HEK293 (cell line): ENCODE results near the gene PINLYP.

ENCODE experiments used
- GLIS2 ChIP-seq: fragments of 450-650 bp; formaldehyde crosslinking; IDR thresholded peaks from 2 replicates; pipeline ENCODE4 v1.5.1; 2016; ENCODE audit warnings: missing biosample characterization, missing genetic modification characterization
- HOXD13 ChIP-seq: sonication (generic); formaldehyde crosslinking; IDR thresholded peaks from 2 replicates; pipeline ENCODE4 v1.8.0; 2022; ENCODE audit warnings: missing genetic modification reagents, borderline replicate concordance
- INSM2 ChIP-seq: fragments of 450-650 bp; formaldehyde crosslinking; IDR thresholded peaks from 2 replicates; pipeline ENCODE4 v1.5.1; 2016; ENCODE audit warnings: missing biosample characterization, missing genetic modification characterization
- PRDM2 ChIP-seq: fragments of 450-650 bp; formaldehyde crosslinking; IDR thresholded peaks from 2 replicates; pipeline ENCODE4 v1.5.1; 2016; ENCODE audit warnings: missing biosample characterization, missing genetic modification characterization, borderline replicate concordance
- REPIN1 ChIP-seq: fragments of 450-650 bp; formaldehyde crosslinking; IDR thresholded peaks from 2 replicates; pipeline ENCODE4 v1.5.1; 2017; ENCODE audit warnings: missing biosample characterization, missing genetic modification characterization, low read depth
- SCRT1 ChIP-seq: fragments of 450-650 bp; formaldehyde crosslinking; IDR thresholded peaks from 2 replicates; pipeline ENCODE4 v1.5.1; 2016; ENCODE audit warnings: missing biosample characterization, missing genetic modification characterization, borderline replicate concordance
- SETDB1 ChIP-seq: IDR thresholded peaks from one replicate; pipeline ENCODE4 v1.6.1; 2017; ENCODE audit warnings: mild to moderate bottlenecking, low read length, moderate library complexity, mixed read lengths; ENCODE audit not compliant: insufficient read length
- SP7 ChIP-seq: fragments of 450-650 bp; formaldehyde crosslinking; IDR thresholded peaks from 2 replicates; pipeline ENCODE4 v1.5.1; 2016; ENCODE audit warnings: missing biosample characterization, missing genetic modification characterization
- YY1 ChIP-seq: fragments of 450-650 bp; formaldehyde crosslinking; IDR thresholded peaks from 2 replicates; pipeline ENCODE4 v1.5.1; 2018; ENCODE audit warnings: missing biosample characterization, missing genetic modification characterization
- ZBTB1 ChIP-seq: fragments of 450-650 bp; formaldehyde crosslinking; IDR thresholded peaks from 2 replicates; pipeline ENCODE4 v1.5.1; 2016; ENCODE audit warnings: missing biosample characterization, missing genetic modification characterization
- ZBTB17 ChIP-seq: fragments of 450-650 bp; formaldehyde crosslinking; IDR thresholded peaks from 2 replicates; pipeline ENCODE4 v1.5.1; 2016; ENCODE audit warnings: missing biosample characterization, missing genetic modification characterization
- ZBTB7A ChIP-seq: fragments of 450-650 bp; formaldehyde crosslinking; IDR thresholded peaks from 2 replicates; pipeline ENCODE4 v1.5.1; 2016; ENCODE audit warnings: low read depth, missing biosample characterization, missing genetic modification characterization
- ZNF132 ChIP-seq: fragments of 450-650 bp; formaldehyde crosslinking; IDR thresholded peaks from 2 replicates; pipeline ENCODE4 v1.5.1; 2017; ENCODE audit warnings: missing biosample characterization, missing genetic modification characterization, borderline replicate concordance
- ZNF133 ChIP-seq: fragments of 450-650 bp; formaldehyde crosslinking; IDR thresholded peaks from 2 replicates; pipeline ENCODE4 v1.5.1; 2016; ENCODE audit warnings: missing biosample characterization, missing genetic modification characterization
- ZNF138 ChIP-seq: fragments of 450-650 bp; formaldehyde crosslinking; IDR thresholded peaks from 2 replicates; pipeline ENCODE4 v1.5.1; 2016; ENCODE audit warnings: missing biosample characterization, missing genetic modification characterization, borderline replicate concordance
- ZNF2 ChIP-seq: fragments of 450-650 bp; formaldehyde crosslinking; IDR thresholded peaks from 2 replicates; pipeline ENCODE4 v1.5.1; 2016; ENCODE audit warnings: missing biosample characterization, missing genetic modification characterization
- ZNF202 ChIP-seq: fragments of 450-650 bp; formaldehyde crosslinking; IDR thresholded peaks from 2 replicates; pipeline ENCODE4 v1.5.1; 2016; ENCODE audit warnings: missing biosample characterization, missing genetic modification characterization, borderline replicate concordance
- ZNF214 ChIP-seq: fragments of 450-650 bp; formaldehyde crosslinking; IDR thresholded peaks from 2 replicates; pipeline ENCODE4 v1.5.1; 2017; ENCODE audit warnings: missing biosample characterization, mild to moderate bottlenecking, missing genetic modification characterization, borderline replicate concordance
- ZNF266 ChIP-seq: fragments of 450-650 bp; formaldehyde crosslinking; IDR thresholded peaks from 2 replicates; pipeline ENCODE4 v1.5.1; 2016; ENCODE audit warnings: missing biosample characterization, missing genetic modification characterization, low read depth
- ZNF391 ChIP-seq: fragments of 450-650 bp; formaldehyde crosslinking; IDR thresholded peaks from 2 replicates; pipeline ENCODE4 v1.5.1; 2016; ENCODE audit warnings: low read depth, missing biosample characterization, missing genetic modification characterization, borderline replicate concordance
- ZNF521 ChIP-seq: fragments of 450-650 bp; formaldehyde crosslinking; IDR thresholded peaks from 2 replicates; pipeline ENCODE4 v1.5.1; 2017; ENCODE audit warnings: missing biosample characterization, mild to moderate bottlenecking, missing genetic modification characterization
- ZNF529 ChIP-seq: fragments of 450-650 bp; formaldehyde crosslinking; IDR thresholded peaks from 2 replicates; pipeline ENCODE4 v1.5.1; 2017; ENCODE audit warnings: missing genetic modification characterization, missing biosample characterization; ENCODE audit not compliant: insufficient replicate concordance
- ZNF558 ChIP-seq: fragments of 450-650 bp; formaldehyde crosslinking; IDR thresholded peaks from 2 replicates; pipeline ENCODE4 v1.5.1; 2016; ENCODE audit warnings: missing biosample characterization, missing genetic modification characterization
- ZNF624 ChIP-seq: fragments of 450-650 bp; formaldehyde crosslinking; IDR thresholded peaks from 2 replicates; pipeline ENCODE4 v1.5.1; 2017; ENCODE audit warnings: missing biosample characterization, missing genetic modification characterization
- ZNF654 ChIP-seq: fragments of 450-650 bp; formaldehyde crosslinking; IDR thresholded peaks from 2 replicates; pipeline ENCODE4 v1.5.1; 2016; ENCODE audit warnings: low read depth, missing biosample characterization, missing genetic modification characterization
- ZNF664 ChIP-seq: fragments of 450-650 bp; formaldehyde crosslinking; IDR thresholded peaks from 2 replicates; pipeline ENCODE4 v1.5.1; 2016; ENCODE audit warnings: missing biosample characterization, missing genetic modification characterization
- ZNF670 ChIP-seq: fragments of 450-650 bp; formaldehyde crosslinking; IDR thresholded peaks from 2 replicates; pipeline ENCODE4 v1.5.1; 2016; ENCODE audit warnings: missing biosample characterization, missing genetic modification characterization, low read depth
- ZNF692 ChIP-seq: fragments of 450-650 bp; formaldehyde crosslinking; IDR thresholded peaks from 2 replicates; pipeline ENCODE4 v1.5.1; 2016; ENCODE audit warnings: missing biosample characterization, missing genetic modification characterization
- ZSCAN23 ChIP-seq: fragments of 450-650 bp; formaldehyde crosslinking; IDR thresholded peaks from 2 replicates; pipeline ENCODE4 v1.5.1; 2016; ENCODE audit warnings: missing biosample characterization, missing genetic modification characterization
- ZXDB ChIP-seq: fragments of 450-650 bp; formaldehyde crosslinking; IDR thresholded peaks from 2 replicates; pipeline ENCODE4 v1.5.1; 2016; ENCODE audit warnings: missing biosample characterization, missing genetic modification characterization

The PINLYP gene

GRCh38 chr19:43595999-43596841, 20.6 kb downstream of the PINLYP start, which contains the start of the genes IRGQ and ZNF576 (continued):
- TF ChIP-seq ZNF521 (tag by site-specific recombination) = no peak
- peak; percentile 94; the same call in 1 of the 2 replicates for TF ChIP-seq REPIN1
- no peak for TF ChIP-seq ZNF670 (tag by site-specific recombination)
- no peak for TF ChIP-seq HOXD13 (CRISPR knock-in tag)
- TF ChIP-seq ZNF132 (tag by site-specific recombination) = no peak
- TF ChIP-seq SCRT1 = peak; percentile 100
- TF ChIP-seq ZXDB (tag by site-specific recombination) = peak; percentile 97
- no peak for TF ChIP-seq ZNF202 (tag by site-specific recombination)
- peak; percentile 93 for TF ChIP-seq SP7 (tag by site-specific recombination)
- no peak for TF ChIP-seq ZNF138
- peak; percentile 31; the same call in 1 of the 2 replicates for TF ChIP-seq ZBTB1 (tag by site-specific recombination)
- peak; percentile 97 for TF ChIP-seq ZBTB17
- TF ChIP-seq SETDB1 = no peak
- TF ChIP-seq ZNF266 (tag by site-specific recombination) = no peak
- no peak; the same call in 1 of the 2 replicates for TF ChIP-seq ZBTB7A (tag by site-specific recombination)
- TF ChIP-seq ZNF214 = no peak
- peak; percentile 61; the same call in 1 of the 2 replicates for TF ChIP-seq ZSCAN23 (tag by site-specific recombination)
- no peak for TF ChIP-seq ZNF654
- peak; percentile 93 for TF ChIP-seq GLIS2 (tag by site-specific recombination)
- peak; percentile 94 for TF ChIP-seq ZNF391 (tag by site-specific recombination)
- TF ChIP-seq ZNF558 (tag by site-specific recombination) = peak; percentile 82
- TF ChIP-seq ZNF133 (tag by site-specific recombination) = no peak
- peak; percentile 94 for TF ChIP-seq ZNF2 (tag by site-specific recombination)
- TF ChIP-seq ZNF664 (tag by site-specific recombination) = peak; percentile 30
- TF ChIP-seq ZNF624 (tag by site-specific recombination) = no peak
- TF ChIP-seq YY1 = peak; percentile 70
- peak; percentile 89 for TF ChIP-seq ZNF692 (tag by site-specific recombination)
- TF ChIP-seq PRDM2 = no peak
- peak; percentile 67 for TF ChIP-seq INSM2 (tag by site-specific recombination)
- TF ChIP-seq ZNF529 (tag by site-specific recombination) = no peak
